Smooth muscle cell (in vitro differentiated cells): ENCODE measurements around the gene TMEM185A. TPM values are rescaled to one million over a fixed set of nuclear protein-coding genes. Genes with fewer than 3 reads are reported as not detected.
"Not testable (repeated sequence)": the region's sequence is repeated elsewhere in the genome, so short reads cannot be mapped to it uniquely, and the experiment has no call there.

ENCODE experiments used
- DNase-seq: peaks from one replicate; lab custom pipeline; 2025; ENCODE audit not compliant: unreplicated experiment; lab: John Stamatoyannopoulos, UW
- H2AFZ ChIP-seq: fragments of 200-600 bp; sonication (generic); 2 replicates; pipeline ENCODE4 v1.6.0; 2016; ENCODE audit warnings: antibody characterized with exemption, low read depth, mild to moderate bottlenecking
- H3F3A ChIP-seq: fragments of 200-600 bp; sonication (generic); 2 replicates; pipeline ENCODE4 v1.6.0; 2017; ENCODE audit warnings: antibody characterized with exemption, low read depth
- H3K27ac ChIP-seq: fragments of 200-600 bp; sonication (generic); 2 replicates; pipeline ENCODE4 v1.5.1; 2016; ENCODE audit warnings: low read depth, mild to moderate bottlenecking
- H3K27me3 ChIP-seq: fragments of 200-600 bp; sonication (generic); 2 replicates; pipeline ENCODE4 v1.6.1; 2016; ENCODE audit warnings: low read depth, mild to moderate bottlenecking
- H3K36me3 ChIP-seq: fragments of 200-600 bp; sonication (generic); 2 replicates; pipeline ENCODE4 v1.5.1; 2016; ENCODE audit warnings: low read depth
- H3K4me1 ChIP-seq: fragments of 200-600 bp; sonication (generic); 2 replicates; pipeline ENCODE4 v1.5.1; 2016; ENCODE audit warnings: low read depth
- H3K4me2 ChIP-seq: fragments of 200-600 bp; sonication (generic); 2 replicates; pipeline ENCODE4 v1.6.0; 2016; ENCODE audit warnings: mild to moderate bottlenecking
- H3K4me3 ChIP-seq: fragments of 200-600 bp; sonication (generic); 2 replicates; pipeline ENCODE4 v1.5.1; 2016; ENCODE audit warnings: mild to moderate bottlenecking
- H3K79me2 ChIP-seq: fragments of 200-600 bp; sonication (generic); 2 replicates; pipeline ENCODE4 v1.6.0; 2016; ENCODE audit warnings: low read depth, mild to moderate bottlenecking
- H3K9ac ChIP-seq: fragments of 200-600 bp; sonication (generic); 2 replicates; pipeline ENCODE4 v1.6.0; 2016; ENCODE audit warnings: low read depth
- H3K9me3 ChIP-seq: fragments of 200-600 bp; sonication (generic); replicated peaks from 2 replicates; pipeline ENCODE4 v1.5.1; 2016; ENCODE audit warnings: low read depth
- H4K20me1 ChIP-seq: fragments of 200-600 bp; sonication (generic); 2 replicates; pipeline ENCODE4 v1.6.0; 2016; ENCODE audit warnings: low read depth
- WGBS: methylation state at CpG from one replicate; pipeline ENCODE4 v1.1.7; 2016; ENCODE audit warnings: low lambda C conversion rate; 5-methylcytosine and 5-hydroxymethylcytosine counted together
- polyA plus RNA-seq: library from polyadenylated mRNA; unstranded; fragments of >200 nt; fragmentation: Nextera tagmentation; extraction: Ambion mirVana; gene quantifications from 2 replicates; pipeline ENCODE4 v1.2.1, GENCODE V29; 2016
- total RNA-seq: library from RNA; depleted of rRNA; stranded (reverse); fragments of >200 nt; gene quantifications from 2 replicates; pipeline ENCODE4 v1.2.3, GENCODE V29; 2014

The TMEM185A gene
- total and polyA plus RNA-seq, 2 experiments from 2014 or later = 33.4 to 38.6 TPM

DNA sequence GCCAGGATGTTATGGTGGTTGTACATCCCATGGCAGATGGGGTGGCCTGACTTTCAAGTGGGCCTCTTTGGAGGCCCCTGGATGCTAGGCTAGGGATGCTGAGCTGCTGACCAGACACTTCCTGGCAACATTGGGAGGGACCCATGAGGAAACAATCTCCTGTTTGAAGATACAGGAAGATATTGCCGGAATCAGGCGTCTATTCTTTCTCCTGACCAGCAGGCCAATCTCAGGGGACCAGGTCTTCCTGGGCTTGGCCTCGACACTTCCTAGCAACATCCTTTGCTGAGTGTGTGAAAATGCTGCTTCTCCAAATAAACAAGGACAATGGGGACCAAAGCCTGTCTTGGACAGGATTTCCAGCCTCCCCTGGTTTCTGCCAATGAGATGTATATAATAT lies 83.8 kb downstream of the TMEM185A start:
- DNase-seq, H3K4me2 ChIP-seq, H3K27me3 ChIP-seq, H3K27ac ChIP-seq, H3K79me2 ChIP-seq, H3K4me3 ChIP-seq, H3K4me1 ChIP-seq, H3F3A ChIP-seq, H3K9me3 ChIP-seq, H2AFZ ChIP-seq, H3K9ac ChIP-seq, H4K20me1 ChIP-seq, H3K36me3 ChIP-seq: not testable (repeated sequence)
- 86% methylated on average over 1 of the region's 3 CpGs for WGBS

DNA sequence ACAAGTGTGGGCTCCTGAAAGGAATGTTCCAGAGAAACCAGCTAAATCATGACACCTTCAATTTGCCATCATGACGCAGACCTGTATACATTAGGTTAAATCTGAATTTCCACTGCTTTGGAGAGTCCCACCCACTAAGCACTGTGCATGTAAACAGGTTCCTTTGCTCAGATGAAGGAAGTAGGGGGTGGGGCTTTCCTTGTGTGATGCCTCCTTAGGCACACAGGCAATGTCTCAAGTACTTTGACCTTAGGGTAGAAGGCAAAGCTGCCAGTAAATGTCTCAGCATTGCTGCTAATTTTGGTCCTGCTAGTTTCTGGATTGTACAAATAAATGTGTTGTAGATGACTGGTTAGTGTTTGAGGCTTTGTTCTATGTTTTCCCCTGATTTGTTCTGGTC lies 84.6 kb downstream of the TMEM185A start:
- DNase-seq, H3K4me2 ChIP-seq, H3K9ac ChIP-seq, H3K36me3 ChIP-seq, H4K20me1 ChIP-seq, H2AFZ ChIP-seq, H3K79me2 ChIP-seq, H3K9me3 ChIP-seq, H3F3A ChIP-seq, H3K4me3 ChIP-seq, H3K27ac ChIP-seq, H3K4me1 ChIP-seq, H3K27me3 ChIP-seq: not testable (repeated sequence)
- 88% methylated on average over 1 of the region's 1 CpG for WGBS

Other genes starting within 250 kb of the TMEM185A start
- 96.8 and 111 TPM in 2 replicates for gene IDS, start 126.5 kb downstream of the TMEM185A start, total RNA-seq
- gene IDS, start 126.5 kb downstream of the TMEM185A start, polyA plus RNA-seq = 70.5 and 102 TPM in 2 replicates
- gene EOLA1, start 90.8 kb downstream of the TMEM185A start, total RNA-seq = 9.6 and 11.7 TPM in 2 replicates
- gene EOLA1, start 90.8 kb downstream of the TMEM185A start, polyA plus RNA-seq = 12.9 and 15.9 TPM in 2 replicates
- gene HSFX3, start 81.9 kb downstream of the TMEM185A start, total RNA-seq = not detected in 2 replicates
- gene HSFX3, start 81.9 kb downstream of the TMEM185A start, polyA plus RNA-seq = not detected in 2 replicates
- not detected in 2 replicates for gene MAGEA9B, start 44.3 kb downstream of the TMEM185A start, total RNA-seq
- gene MAGEA9B, start 44.3 kb downstream of the TMEM185A start, polyA plus RNA-seq = not detected in 2 replicates
- 0.63 TPM in 1 of 2 replicates, not detected in the other for gene HSFX2, start 36.5 kb downstream of the TMEM185A start, total RNA-seq
- 0.38 TPM in 1 of 2 replicates, not detected in the other for gene HSFX2, start 36.5 kb downstream of the TMEM185A start, polyA plus RNA-seq
- not detected in 2 replicates for gene MAGEA11, start 80.3 kb upstream of the TMEM185A start, total RNA-seq
- not detected in 2 replicates for gene MAGEA11, start 80.3 kb upstream of the TMEM185A start, polyA plus RNA-seq
- gene HSFX1, start 142.3 kb upstream of the TMEM185A start, total RNA-seq = 0.31 and 1.7 TPM in 2 replicates
- 1.1 TPM in 2 replicates for gene HSFX1, start 142.3 kb upstream of the TMEM185A start, polyA plus RNA-seq
- gene MAGEA9, start 150.1 kb upstream of the TMEM185A start, total RNA-seq = not detected in 2 replicates
- gene MAGEA9, start 150.1 kb upstream of the TMEM185A start, polyA plus RNA-seq = not detected in 2 replicates
- not detected in 2 replicates for gene MAGEA8, start 249.4 kb upstream of the TMEM185A start, total RNA-seq
- gene MAGEA8, start 249.4 kb upstream of the TMEM185A start, polyA plus RNA-seq = not detected in 2 replicates